Colonic mucosa (tissue), 4 donors: ENCODE results near the gene SLCO3A1. TPM values are rescaled to one million over a fixed set of nuclear protein-coding genes. Genes with fewer than 3 reads are reported as not detected.

Experiments used
- DNase-seq: peaks from one replicate; pipeline ENCODE4 v3.0.0-alpha.2; 2020
- H3K27ac ChIP-seq: fragments of 200-600 bp; one replicate; pipeline ENCODE4 v1.8.0; 2021
- H3K27me3 ChIP-seq: fragments of 200-600 bp; one replicate; pipeline ENCODE4 v1.8.0; 2021
- H3K36me3 ChIP-seq: fragments of 200-600 bp; one replicate; pipeline ENCODE4 v1.8.0; 2021
- H3K4me1 ChIP-seq: fragments of 200-600 bp; one replicate; pipeline ENCODE4 v1.8.0; 2021; ENCODE audit warnings: mild to moderate bottlenecking
- H3K4me3 ChIP-seq: fragments of 200-600 bp; one replicate; pipeline ENCODE4 v1.8.0; 2021
- H3K9ac ChIP-seq, 2 donors: one replicate each; pipeline ENCODE4 v1.7.0; 2013; ENCODE audit warnings: control low read depth in 2 of 2, low read depth in 2 of 2, low read length in 2 of 2
- H3K9me3 ChIP-seq: fragments of 200-600 bp; one replicate; pipeline ENCODE4 v1.8.0; 2021
- intact Hi-C: fragments of 100-400 bp; cut with DNase I; formaldehyde crosslinking; loops from one replicate; pipeline ENCODE4 v1.14.1; 2022
- total RNA-seq, 2 donors: library from RNA; stranded (reverse); fragmentation: NEBNext Ultra II Directional in 1 of 2; extraction: Animal tissue kit (Norgen Biotek cat#: 25700) in 1 of 2; gene quantifications; one replicate each; pipeline ENCODE4 v1.2.1, GENCODE V29; 2021
- TF ChIP-seq, protein P1 (sequence below): fragments of 200-600 bp; IDR thresholded peaks from one replicate; pipeline ENCODE4 v1.8.0; 2022; ENCODE audit warnings: antibody characterized with exemption, mild to moderate bottlenecking
- donor health status: healthy.
- donor health status: DM: no; HTN: no; CAD: no.
- donor health status: DM: no; HTN: no; CAD: no.

SLCO3A1 gene
- total RNA-seq, 2 donors from 2014 or later: 11.4 to 24.6 TPM

DNA sequence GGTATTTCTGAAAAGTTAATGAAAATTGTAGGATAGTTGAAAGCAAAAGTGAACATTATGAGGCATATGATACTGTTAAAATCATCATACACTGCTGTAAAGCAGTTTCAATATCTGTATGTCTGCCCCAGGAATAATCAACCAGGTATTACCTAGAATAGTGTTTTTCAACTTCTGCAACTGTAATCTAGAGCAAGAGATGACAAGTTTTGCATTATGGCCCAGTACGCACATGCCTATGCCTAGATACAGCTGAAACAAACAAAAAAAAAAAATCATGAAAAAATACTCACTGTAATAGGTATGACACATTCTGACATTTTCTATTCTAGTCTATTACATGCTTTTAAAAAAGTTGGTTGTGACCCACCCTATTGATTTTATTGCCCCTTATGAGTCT lies 299.5 kb downstream of the SLCO3A1 start:
- no peaks in the 10 kb centered on the region for H3K9me3 ChIP-seq
- no peaks in the 10 kb centered on the region for H3K36me3 ChIP-seq
- intact Hi-C loops: no loop called here

DNA sequence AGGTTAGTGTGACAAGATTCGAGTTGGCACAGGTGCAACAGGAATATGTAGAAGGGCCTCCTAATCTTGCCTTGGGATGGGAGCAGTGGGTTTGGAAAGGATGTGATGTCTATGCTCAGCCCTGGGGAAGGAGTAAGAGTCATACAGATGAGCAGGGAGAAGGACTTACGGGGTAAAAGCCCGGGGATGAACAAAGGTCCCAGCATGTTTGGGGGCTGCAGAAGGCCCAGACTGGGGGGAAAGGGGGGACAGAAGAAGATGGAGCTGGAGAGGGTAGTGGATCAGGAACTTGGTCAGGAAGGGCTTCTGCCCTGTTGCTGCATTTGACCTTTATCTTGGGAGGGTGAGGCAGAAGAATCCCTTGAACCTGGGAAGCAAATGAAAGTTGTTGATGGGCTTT lies 300.1 kb downstream of the SLCO3A1 start:
- Histone ChIP-seq H3K4me3 (no peak overlapping the region), H3K9ac (no peak overlapping the region), H3K9me3 (no peaks in the 10 kb centered on the region), H3K36me3 (no peaks in the 10 kb centered on the region), H3K27me3 (no peaks in the 10 kb centered on the region), H3K4me1 (no peaks in the 10 kb centered on the region), H3K27ac (no peak overlapping the region)
- DNase-seq: no peak
- intact Hi-C loops: no loop called here
- TF ChIP-seq, protein P1, sequence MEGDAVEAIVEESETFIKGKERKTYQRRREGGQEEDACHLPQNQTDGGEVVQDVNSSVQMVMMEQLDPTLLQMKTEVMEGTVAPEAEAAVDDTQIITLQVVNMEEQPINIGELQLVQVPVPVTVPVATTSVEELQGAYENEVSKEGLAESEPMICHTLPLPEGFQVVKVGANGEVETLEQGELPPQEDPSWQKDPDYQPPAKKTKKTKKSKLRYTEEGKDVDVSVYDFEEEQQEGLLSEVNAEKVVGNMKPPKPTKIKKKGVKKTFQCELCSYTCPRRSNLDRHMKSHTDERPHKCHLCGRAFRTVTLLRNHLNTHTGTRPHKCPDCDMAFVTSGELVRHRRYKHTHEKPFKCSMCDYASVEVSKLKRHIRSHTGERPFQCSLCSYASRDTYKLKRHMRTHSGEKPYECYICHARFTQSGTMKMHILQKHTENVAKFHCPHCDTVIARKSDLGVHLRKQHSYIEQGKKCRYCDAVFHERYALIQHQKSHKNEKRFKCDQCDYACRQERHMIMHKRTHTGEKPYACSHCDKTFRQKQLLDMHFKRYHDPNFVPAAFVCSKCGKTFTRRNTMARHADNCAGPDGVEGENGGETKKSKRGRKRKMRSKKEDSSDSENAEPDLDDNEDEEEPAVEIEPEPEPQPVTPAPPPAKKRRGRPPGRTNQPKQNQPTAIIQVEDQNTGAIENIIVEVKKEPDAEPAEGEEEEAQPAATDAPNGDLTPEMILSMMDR: no peak

More for the DNA sequence above, 299.5 kb downstream of the SLCO3A1 start:
- H3K27ac ChIP-seq: no peak overlapping the region
- DNase-seq: no peak
- TF ChIP-seq, protein P1: no peak
- no peak overlapping the region for H3K4me3 ChIP-seq
- no peaks in the 10 kb centered on the region for H3K4me1 ChIP-seq
- no peak overlapping the region for H3K9ac ChIP-seq
- H3K27me3 ChIP-seq: no peaks in the 10 kb centered on the region

DNA sequence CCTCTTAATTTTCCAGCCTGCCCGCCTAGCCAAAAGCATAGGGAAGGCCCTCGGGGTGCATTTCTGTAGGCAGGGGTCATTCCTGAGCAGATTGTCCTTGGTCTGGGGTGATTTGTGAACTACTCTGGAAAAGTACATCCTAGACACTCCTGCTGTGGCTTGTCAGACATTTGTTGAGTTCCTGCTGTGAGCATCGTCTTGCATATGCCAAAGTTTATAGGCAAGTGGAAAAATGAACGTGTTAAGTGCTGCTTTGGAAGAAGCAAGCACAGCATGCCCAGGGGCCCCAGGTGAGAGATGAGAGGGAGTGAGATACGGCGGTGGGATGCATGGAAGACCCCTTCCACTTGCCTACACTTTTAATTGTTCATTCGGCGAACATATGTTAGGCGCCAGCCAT lies 302.4 kb downstream of the SLCO3A1 start:
- TF ChIP-seq, protein P1: no peak
- Histone ChIP-seq H3K27me3 (no peaks in the 10 kb centered on the region), H3K4me3 (no peak overlapping the region), H3K9ac (no peak overlapping the region), H3K9me3 (no peaks in the 10 kb centered on the region), H3K27ac (no peak overlapping the region), H3K36me3 (no peaks in the 10 kb centered on the region), H3K4me1 (no peaks in the 10 kb centered on the region)
- intact Hi-C loops: no loop called here
- no peak for DNase-seq

DNA sequence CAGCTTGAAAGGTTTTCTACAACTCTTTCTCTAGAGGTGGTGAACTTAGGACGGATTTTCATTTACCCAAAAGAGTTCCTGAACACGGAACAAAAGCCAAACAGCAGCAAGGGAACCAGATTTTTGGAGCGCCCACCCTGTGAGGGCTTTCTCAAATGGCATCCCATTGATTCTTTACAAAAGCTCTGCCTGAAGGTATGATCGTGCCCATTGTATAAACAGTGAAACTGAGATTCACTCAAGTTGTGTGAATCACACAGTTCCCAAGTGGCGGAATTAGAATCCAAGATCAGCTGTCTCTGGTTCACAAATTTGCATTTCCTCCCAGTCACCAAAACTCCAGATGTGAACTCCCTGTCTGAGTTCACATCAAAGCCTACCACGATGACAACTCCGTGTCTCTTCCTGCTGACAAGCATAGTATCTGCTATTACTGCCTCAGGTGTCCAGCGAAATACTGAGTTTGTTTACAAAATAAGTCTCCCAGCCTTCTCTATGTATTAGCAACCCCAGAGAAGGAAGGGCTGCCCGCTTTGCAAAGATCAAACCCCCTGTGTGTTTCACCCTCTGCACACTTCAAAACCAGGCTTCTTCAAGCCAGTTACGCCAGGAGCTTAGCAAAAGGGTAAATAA lies 304.3 kb downstream of the SLCO3A1 start:
- Histone ChIP-seq H3K9me3 (no peaks in the 10 kb centered on the region), H3K4me3 (no peak overlapping the region), H3K27me3 (no peaks in the 10 kb centered on the region), H3K36me3 (no peaks in the 10 kb centered on the region), H3K9ac (no peak overlapping the region), H3K4me1 (no peaks in the 10 kb centered on the region), H3K27ac (no peak overlapping the region)
- intact Hi-C loops: no loop called here
- no peak for DNase-seq
- TF ChIP-seq, protein P1: no peak

DNA sequence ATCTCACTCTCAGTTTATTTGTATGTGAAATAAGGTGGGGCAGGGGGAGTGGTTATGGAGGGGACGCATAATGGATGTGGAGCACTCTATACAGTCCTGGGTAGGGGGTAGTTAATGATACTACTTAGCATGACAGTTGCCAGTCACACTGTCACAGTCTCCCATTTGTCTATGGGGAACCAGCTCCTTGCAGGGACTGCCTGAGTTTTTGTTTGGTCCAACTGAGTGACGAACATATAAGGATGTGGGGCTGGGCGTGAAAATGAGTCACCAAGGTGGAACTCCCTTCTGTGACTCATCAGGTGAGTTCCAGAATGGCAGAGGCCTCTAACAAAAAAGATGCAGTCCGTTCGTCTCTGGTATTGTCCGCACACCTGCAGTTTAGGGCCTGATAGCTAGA lies 304.9 kb downstream of the SLCO3A1 start:
- peak; percentile 38 for DNase-seq
- H3K9ac ChIP-seq: no peak overlapping the region
- H3K27me3 ChIP-seq: no peaks in the 10 kb centered on the region
- TF ChIP-seq, protein P1: no peak
- no peaks in the 10 kb centered on the region for H3K4me1 ChIP-seq
- intact Hi-C loops: no loop called here
- H3K9me3 ChIP-seq: no peaks in the 10 kb centered on the region
- H3K4me3 ChIP-seq: no peak overlapping the region
- H3K27ac ChIP-seq: no peak overlapping the region
- H3K36me3 ChIP-seq: no peaks in the 10 kb centered on the region
